Measurements from ENCODE around the gene C1GALT1C1.
"Not testable (repeated sequence)": the region's sequence is repeated elsewhere in the genome, so short reads cannot be mapped to it uniquely, and the experiment has no call there.

The C1GALT1C1 gene

DNA sequence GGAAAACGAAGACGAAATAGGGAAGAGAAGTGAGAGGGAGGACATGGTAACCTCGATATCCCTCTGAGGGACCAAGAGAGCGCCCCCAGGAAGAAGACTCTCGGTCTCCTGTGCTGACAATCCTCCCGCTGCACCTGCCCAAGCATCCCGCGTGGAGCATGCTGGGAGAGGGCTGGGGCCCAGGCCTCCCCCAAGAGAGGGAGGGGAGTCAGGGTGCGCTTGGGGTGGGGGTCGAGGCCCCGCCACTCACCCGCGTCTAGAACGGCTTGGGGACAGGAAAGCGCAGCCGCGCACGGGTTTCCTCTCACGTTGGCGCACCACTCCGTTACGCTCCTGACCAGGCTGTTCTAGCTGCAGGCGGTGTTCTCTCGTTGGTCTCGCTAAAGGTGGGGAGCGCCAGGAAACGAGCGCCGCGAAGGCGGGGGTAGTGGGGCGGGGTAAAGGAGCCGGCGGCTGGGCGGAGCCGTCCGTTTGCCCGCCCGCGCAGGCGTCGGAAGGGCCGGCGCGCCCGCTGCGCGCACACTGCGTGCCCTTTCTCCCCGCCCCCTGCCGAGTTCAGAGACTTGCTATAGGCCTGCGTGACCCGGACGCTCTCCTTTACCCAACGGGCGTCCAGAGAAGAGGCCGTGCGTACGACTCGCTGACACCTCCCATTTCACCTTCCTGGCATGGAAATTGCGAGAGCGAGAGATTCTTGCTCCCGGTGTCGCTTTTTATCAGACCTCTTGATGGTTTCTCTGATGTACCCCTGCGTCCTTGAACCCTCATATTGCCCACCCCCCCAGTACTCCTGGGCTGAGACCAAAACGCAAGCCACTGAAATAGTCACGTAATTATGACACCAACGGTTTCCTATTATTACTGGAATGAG is at the start of gene C1GALT1C1:
Gene C1GALT1C1 (minus strand): TSS at position 388 of the 871 bp plus-strand sequence. CDS start 2,888 bp downstream, outside the sequence.
- peak; percentile 89 for DNase-seq

DNA sequence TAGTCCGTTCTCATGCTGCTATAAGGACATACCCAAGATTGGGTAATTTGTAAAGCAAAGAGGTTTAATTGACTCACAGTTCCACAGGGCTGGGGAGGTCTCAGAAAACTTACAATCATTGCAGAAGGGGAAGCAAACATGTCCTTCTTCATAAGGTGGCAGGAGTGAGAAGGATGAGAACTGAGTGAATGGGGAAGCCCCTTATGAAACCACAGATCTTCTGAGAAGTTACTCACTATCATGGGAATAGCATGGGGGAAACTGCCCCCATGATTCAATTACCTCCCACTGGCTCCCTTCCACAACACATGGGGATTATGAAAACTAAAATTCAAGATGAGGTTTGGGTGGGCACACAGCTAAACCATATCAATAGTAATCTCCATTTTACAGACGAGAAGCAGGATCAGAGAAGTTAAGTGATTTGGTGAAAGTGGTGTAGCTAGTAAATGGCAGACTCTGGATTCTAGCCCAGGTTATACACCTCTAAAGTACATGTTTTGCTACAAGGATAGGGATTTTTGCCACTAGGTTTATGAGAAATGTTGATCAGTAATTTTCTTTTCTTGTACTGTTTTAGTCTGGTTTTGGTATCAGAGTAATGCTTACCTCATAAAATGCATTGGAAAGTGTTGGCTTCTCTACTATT is 47.3 kb upstream of the C1GALT1C1 start:
- DNase-seq = no peak

GRCh38 chrX:120672841-120673530 is 43.1 kb upstream of the C1GALT1C1 start:
- DNase-seq = no peak

DNA sequence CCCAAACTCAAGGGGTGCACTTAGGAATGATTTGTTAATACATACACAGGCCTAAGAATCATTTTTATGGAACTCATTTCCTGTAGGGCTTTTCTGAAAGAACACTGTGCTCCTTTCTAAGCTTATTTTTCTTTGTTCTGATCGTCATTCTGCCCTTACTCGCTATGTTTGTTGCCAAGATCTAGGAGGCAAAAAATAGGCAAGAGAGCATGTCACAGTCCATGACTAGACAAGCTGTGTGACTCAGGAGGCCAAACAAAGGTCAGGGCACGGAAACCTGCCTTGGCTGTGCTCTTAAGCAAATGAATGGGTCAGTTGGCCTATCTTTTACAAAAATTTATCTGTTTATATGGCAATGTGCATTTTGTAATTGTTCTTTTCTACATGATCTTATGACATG is 42.5 kb upstream of the C1GALT1C1 start:
- DNase-seq = no peak

- no peak for DNase-seq
These were observed 42.1 kb upstream of the C1GALT1C1 start for GRCh38 chrX:120671963-120672362.

DNA sequence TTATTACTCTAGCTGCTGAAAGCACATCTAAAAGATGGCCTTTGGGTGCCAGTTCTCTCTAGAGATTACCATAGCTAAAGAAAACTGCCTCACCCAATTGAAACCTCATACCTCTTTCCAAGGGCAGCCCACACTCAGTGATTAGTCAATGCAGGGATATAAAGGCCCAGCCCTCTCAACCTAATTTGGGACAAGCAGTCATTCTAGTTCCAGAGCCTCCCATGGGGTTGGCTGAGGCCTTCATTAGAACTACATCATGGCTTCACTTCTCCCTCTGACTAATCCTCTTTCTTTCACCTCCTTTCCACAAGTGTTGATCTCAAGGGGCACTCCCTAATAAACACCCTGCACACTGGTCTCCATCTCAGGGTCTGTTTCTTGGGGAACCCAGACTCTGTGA is 38.5 kb upstream of the C1GALT1C1 start:
- no peak for DNase-seq

DNA sequence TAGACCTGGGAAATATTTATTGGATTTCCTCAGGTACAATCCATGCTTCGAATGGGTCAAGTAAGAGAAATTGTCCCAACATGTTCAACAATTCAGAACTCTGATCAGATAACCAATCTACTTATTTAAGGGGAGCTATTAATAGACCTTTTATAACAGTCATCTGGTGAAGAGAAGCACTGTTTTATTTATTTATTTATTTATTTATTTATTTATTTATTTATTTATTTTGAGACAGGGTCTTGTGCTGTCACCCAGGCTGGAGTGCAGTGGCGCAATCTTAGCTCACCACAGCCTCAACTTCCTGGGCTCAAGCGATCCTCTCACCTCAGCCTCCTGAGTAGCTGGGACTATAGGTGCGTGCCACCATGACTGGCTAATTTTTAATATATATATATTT is 34.7 kb upstream of the C1GALT1C1 start:
- DNase-seq = not testable (repeated sequence)

DNA sequence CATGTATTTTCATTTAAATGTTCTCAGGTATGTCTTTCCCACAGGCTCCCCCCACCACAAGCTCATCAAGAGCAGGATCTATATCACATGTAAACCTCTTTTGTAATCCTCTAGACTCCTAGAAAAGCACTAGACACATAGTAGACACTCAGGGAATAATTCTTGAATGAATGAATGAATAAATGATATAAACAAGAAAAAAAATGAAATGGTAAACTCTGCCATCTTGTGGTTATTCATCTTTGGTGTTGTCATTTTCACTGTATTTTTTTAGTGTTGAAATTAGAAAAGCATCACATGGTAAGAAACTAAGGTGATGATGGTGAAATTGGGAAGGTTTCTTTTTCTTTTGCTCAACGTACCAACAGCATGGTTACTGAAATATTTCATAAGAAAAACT is 34.2 kb upstream of the C1GALT1C1 start:
- no peak for DNase-seq

DNA sequence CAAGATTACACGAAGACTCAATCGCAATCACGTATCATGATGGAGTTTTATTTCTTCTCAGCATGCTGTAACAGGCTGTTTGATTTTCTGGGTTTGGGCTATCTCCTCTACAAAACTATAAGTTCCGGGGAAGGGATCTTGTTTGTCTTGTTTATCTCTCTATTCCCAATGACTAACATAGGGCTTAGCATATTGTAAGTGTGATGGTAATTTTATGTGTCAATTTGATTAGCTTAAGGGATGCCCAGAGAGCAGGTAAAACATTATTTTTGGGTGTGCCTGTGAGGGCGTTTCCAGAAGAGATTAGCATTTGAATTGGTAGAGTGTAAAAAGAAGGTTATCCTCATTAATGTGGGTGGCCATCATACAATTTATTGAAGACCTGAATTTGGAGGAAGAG is 32.8 kb upstream of the C1GALT1C1 start:
- no peak for DNase-seq

DNA sequence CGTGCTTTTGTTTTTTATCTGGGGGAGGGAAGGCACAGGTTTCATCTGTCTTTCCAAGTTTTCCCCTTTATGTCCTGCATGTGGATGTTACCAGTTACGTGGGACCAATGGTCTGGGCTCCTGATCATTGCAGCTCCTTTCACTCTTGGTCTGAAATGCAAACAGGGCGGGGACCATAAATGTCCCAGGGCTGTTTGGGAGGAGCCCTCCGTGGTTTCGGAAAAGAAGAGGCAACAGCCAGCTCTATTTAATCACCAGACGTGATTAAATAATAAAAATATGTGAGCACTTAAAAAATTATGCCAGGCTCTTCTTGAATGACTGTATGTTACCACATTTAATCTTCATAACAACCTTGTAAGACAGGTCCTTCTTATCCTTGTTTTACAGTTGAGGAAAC is 30.8 kb upstream of the C1GALT1C1 start:
- no peak for DNase-seq

DNA sequence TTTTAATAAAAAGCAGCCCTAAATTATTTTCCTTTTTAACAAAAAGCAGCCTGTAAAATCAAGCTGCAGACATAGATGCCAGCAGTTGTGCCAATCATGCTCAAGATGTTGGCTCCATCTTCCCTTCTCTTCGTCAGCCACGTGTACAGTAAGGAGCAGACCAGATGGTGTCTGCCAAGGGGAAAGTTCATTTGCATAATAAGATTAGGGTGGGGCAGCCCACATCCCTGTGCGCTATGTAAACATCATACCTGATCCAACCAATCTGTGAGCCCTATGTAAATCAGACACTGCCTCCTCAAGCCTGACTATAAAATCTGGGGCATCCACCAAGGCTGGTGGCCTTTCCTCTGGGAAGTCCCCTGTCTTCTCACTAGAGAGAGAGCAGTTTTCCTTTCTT is 23.1 kb upstream of the C1GALT1C1 start:
- DNase-seq = no peak

GRCh38 chrX:120652256-120652655 is 22.4 kb upstream of the C1GALT1C1 start:
- DNase-seq = not testable (repeated sequence)

GRCh38 chrX:120647127-120647526 is 17.3 kb upstream of the C1GALT1C1 start:
- DNase-seq = no peak

GRCh38 chrX:120642871-120643270 is 13.0 kb upstream of the C1GALT1C1 start:
- DNase-seq = no peak

GRCh38 chrX:120638619-120639018 is 8.8 kb upstream of the C1GALT1C1 start:
- DNase-seq = no peak

DNA sequence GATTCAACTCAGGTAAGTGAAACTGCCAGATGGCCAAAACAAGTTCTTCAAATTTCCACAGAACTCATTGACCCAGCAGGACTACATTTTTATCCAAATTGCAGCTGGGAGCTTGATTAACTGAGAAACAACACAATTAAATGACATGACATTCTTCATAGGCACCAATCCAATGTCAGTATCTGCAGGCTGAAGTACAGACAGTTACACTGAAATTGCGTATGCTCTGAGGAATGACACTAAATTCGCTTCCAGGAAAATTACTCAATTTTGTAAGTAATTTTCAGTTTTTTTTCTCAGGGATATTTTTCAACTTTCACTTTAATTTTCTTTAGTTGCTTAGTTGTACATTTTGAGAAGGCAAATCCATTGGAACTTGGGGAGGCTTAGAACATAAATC is 4.5 kb downstream of the C1GALT1C1 start:
- no peak for DNase-seq

GRCh38 chrX:120617996-120618630 is 11.7 kb downstream of the C1GALT1C1 start:
- DNase-seq = no peak

DNA sequence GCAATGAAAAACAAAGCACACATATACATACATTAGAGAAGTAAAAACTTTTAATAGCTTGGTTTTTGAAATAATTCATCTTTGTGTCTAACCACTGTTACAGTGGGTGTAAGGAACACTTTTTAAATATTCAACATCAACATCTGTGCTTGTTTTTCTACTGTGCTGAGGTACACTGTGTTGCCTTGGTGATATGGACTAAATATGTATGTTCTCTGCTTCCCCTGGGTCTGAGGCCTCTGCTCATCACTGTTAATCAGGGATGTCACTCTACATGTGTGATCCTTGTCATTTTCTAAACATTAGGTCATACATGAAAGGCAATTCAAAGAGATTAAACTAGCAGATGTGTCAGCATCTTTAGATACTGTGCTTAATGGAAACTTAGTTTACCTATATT is 15.0 kb downstream of the C1GALT1C1 start:
- DNase-seq = no peak

DNA sequence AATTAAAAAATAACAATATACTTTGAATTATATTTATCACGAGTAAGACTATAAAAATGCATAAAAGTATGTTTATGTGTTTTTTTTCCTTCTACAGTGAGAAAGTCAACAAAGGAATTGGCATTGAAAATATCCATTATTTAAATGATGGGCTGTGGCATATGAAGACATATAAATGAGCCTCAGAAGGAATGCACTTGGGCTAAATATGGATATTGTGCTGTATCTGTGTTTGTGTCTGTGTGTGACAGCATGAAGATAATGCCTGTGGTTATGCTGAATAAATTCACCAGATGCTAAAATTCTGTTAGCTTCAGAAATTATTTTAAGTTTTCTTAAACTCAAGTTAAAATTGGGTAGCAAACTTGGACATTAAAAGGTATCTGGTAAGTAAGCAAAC is 17.8 kb downstream of the C1GALT1C1 start:
- no peak for DNase-seq

GRCh38 chrX:120604361-120604782 is 25.5 kb downstream of the C1GALT1C1 start:
- peak; percentile 29 for DNase-seq

- peak; percentile 78 for DNase-seq
These were observed 26.0 kb downstream of the C1GALT1C1 start, which contains the start of gene MCTS1 for GRCh38 chrX:120603707-120604360. Gene MCTS1 (plus strand): TSS chrX:120604101. CDS start chrX:120604237, 136 bp downstream.

GRCh38 chrX:120585702-120586101 is 44.2 kb downstream of the C1GALT1C1 start:
- no peak for DNase-seq

Measured in stimulated activated CD8-positive, alpha-beta memory T cell treated with anti-CD3 and anti-CD28 coated beads, Interleukin-4, amount 100 ng/mL, for 48 hours (primary cell).